Endothelial cell of umbilical vein (primary cell): Measurements from ENCODE around the gene PTPRE.

Experiments
- EZH2 ChIP-seq: IDR thresholded peaks from 2 replicates; pipeline ENCODE4 v1.6.1; 2012; ENCODE audit warnings: borderline replicate concordance, low read depth, mild to moderate bottlenecking, moderate library complexity, low read length, inconsistent platforms; ENCODE audit not compliant: severe bottlenecking
- FOS ChIP-seq: IDR thresholded peaks from 2 replicates; pipeline ENCODE4 v1.6.1; 2011; ENCODE audit warnings: mild to moderate bottlenecking, low read length, moderate library complexity, borderline replicate concordance; ENCODE audit not compliant: insufficient read depth
- GATA2 ChIP-seq: IDR thresholded peaks from 2 replicates; pipeline ENCODE4 v1.7.0; 2011; ENCODE audit warnings: low read depth, mild to moderate bottlenecking, moderate library complexity, mixed read lengths, low read length; ENCODE audit not compliant: insufficient read length, insufficient read depth
- JUN ChIP-seq: IDR thresholded peaks from 2 replicates; pipeline ENCODE4 v1.6.1; 2011; ENCODE audit warnings: borderline replicate concordance, low read depth; ENCODE audit not compliant: insufficient read length, insufficient read depth
- MYC ChIP-seq: IDR thresholded peaks from one replicate; pipeline ENCODE4 v1.6.1; 2011; ENCODE audit warnings: mild to moderate bottlenecking, low read depth, low read length
- POLR2A ChIP-seq: IDR thresholded peaks from 2 replicates; pipeline ENCODE4 v1.6.1; 2012; ENCODE audit warnings: low read depth, mild to moderate bottlenecking, control low read depth, low read length
- POLR2AphosphoS5 ChIP-seq: IDR thresholded peaks from 2 replicates; pipeline ENCODE4 v1.6.1; 2012; ENCODE audit warnings: low read depth, mild to moderate bottlenecking, control low read depth, low read length, moderate library complexity; ENCODE audit not compliant: insufficient read depth
- TF ChIP-seq, protein P1 (sequence below), 2 donors: IDR thresholded peaks; 1 replicate in 1 of 2; 2 replicates in 1 of 2; pipeline ENCODE4 v1.5.1; 2011; ENCODE audit warnings: low read length in 2 of 2, mild to moderate bottlenecking in 2 of 2, moderate library complexity in 2 of 2, control low read depth in 1 of 2, inconsistent platforms in 1 of 2, low read depth in 1 of 2; ENCODE audit not compliant: insufficient read depth in 1 of 2; ENCODE audit errors: extremely low read depth in 1 of 2
- TF ChIP-seq, protein P2 (sequence below): IDR thresholded peaks from 2 replicates; pipeline ENCODE4 v1.6.1; 2011; ENCODE audit not compliant: insufficient read depth, insufficient read length

DNA sequence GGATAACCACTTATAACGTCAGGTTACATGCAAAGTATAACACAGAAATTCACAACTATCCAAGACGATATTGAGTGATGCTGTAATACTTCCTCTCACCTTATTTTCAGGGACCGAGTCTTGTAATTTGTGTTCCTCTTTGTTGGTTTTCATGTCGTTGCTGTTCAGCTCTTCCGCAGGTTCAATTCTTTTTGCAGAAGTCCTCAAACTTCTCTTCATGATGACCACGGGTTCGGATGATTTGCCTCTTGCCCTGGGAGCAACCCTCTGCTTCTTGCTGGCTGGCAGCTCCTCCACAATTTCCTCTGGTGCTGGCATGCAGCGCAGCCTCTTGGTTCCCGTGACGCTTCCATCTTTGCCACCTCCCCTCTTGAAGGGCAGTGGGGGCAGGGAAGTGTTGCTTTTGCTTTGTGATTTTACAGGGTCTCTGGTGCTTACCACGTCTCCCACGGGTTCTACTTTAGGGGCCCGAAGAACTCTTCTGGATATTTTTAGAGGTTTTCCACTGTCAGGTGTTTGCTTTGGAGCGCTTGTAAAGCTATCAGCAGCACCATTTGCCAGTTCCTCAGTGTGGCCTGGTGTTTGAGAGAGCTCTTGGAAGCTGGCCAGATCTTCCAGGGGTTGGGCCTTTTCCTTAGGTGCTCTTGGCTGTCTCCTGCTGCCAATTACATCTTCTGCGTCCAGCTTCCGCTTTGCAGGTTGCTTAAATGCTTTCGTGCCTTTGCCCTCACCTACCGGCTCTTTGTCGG, 195.8 kb downstream of the PTPRE start:
- TF ChIP-seq, protein P1, sequence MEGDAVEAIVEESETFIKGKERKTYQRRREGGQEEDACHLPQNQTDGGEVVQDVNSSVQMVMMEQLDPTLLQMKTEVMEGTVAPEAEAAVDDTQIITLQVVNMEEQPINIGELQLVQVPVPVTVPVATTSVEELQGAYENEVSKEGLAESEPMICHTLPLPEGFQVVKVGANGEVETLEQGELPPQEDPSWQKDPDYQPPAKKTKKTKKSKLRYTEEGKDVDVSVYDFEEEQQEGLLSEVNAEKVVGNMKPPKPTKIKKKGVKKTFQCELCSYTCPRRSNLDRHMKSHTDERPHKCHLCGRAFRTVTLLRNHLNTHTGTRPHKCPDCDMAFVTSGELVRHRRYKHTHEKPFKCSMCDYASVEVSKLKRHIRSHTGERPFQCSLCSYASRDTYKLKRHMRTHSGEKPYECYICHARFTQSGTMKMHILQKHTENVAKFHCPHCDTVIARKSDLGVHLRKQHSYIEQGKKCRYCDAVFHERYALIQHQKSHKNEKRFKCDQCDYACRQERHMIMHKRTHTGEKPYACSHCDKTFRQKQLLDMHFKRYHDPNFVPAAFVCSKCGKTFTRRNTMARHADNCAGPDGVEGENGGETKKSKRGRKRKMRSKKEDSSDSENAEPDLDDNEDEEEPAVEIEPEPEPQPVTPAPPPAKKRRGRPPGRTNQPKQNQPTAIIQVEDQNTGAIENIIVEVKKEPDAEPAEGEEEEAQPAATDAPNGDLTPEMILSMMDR (IDR thresholded peaks at IDR 0.05; ENCODE audit: extremely low read depth in 1 of 2, insufficient read depth in 1 of 2, low read depth in 1 of 2, low read length in 2 of 2): no peak
- no peak for TF ChIP-seq JUN
- TF ChIP-seq POLR2AphosphoS5: no peak
- TF ChIP-seq EZH2: no peak
- no peak for TF ChIP-seq MYC
- TF ChIP-seq POLR2A: no peak
- TF ChIP-seq, protein P2, sequence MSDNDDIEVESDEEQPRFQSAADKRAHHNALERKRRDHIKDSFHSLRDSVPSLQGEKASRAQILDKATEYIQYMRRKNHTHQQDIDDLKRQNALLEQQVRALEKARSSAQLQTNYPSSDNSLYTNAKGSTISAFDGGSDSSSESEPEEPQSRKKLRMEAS: no peak
- TF ChIP-seq FOS: no peak
- no peak for TF ChIP-seq GATA2
